HG02970 (cell line): ENCODE measurements around the gene DKK1.
"Not testable (repeated sequence)": the region's sequence is repeated elsewhere in the genome, so short reads cannot be mapped to it uniquely, and the experiment has no call there.

ENCODE experiments used
- ATAC-seq: cut with Tn5 transposase; IDR thresholded peaks from one replicate; pipeline ENCODE4 v1.9.1; 2021; ENCODE audit warnings: mild to moderate bottlenecking, moderate library complexity, moderate number of reproducible peaks; ENCODE audit not compliant: unreplicated experiment, low FRiP score

The DKK1 gene

DNA sequence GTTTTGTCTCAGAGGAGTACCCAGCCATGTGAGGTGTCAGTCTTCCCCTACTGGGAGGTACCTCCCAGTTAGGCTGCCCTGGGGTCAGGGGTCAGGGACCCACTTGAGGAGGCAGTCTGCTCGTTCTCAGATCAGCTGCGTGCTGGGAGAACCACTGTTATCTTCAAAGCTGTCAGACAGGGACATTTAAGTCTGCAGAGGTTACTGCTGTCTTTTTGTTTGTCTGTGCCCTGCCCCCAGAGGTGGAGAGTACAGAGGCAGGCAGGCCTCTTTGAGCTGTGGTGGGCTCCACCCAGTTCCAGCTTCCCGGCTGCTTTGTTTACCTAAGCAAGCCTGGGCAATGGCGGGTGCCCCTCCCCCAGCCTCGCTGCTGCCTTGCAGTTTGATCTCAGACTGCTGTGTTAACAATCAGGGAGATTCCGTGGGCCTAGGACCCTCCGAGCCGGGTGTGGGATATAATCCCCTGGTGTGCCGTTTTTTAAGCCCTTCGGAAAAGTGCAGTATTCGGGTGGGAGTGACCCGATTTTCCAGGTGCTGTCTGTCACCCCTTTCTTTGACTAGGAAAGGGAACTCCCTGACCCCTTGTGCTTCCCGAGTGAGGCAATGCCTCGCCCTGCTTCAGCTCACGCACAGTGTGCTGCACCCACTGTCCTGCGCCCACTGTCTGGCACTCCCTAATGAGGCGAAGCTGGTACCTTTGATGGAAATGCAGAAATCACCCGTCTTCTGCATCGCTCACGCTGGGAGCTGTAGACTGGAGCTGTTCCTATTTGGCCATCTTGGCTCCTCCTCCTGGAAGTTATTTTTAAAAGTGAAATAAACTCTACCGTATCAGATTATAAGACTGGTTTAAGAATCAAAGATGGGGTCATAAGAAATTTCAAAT is 51.7 kb downstream of the DKK1 start:
- ATAC-seq = not testable (repeated sequence)
